ENCODE measurements around the gene ARNT2.

DNA sequence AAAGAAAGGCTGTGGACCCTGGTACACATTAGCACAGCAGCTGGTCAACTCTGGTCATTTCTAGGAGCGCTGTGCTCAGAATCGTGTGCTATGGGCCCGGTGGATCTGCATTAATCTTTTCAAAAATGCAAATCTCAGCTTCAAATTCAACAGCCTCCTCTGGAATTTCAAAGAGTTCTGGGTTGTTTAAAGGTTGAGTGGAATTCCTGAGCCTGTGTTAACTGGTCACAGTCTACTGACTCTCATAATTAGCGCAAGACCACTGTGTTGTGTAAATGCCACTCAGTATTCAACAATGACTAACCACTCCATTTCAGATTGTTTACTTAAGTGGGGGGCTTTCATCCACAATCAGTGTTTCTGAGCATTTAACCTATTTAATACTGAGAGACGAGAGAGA, 2.7 kb upstream of the ARNT2 start:
- TF ChIP-seq, protein P1, sequence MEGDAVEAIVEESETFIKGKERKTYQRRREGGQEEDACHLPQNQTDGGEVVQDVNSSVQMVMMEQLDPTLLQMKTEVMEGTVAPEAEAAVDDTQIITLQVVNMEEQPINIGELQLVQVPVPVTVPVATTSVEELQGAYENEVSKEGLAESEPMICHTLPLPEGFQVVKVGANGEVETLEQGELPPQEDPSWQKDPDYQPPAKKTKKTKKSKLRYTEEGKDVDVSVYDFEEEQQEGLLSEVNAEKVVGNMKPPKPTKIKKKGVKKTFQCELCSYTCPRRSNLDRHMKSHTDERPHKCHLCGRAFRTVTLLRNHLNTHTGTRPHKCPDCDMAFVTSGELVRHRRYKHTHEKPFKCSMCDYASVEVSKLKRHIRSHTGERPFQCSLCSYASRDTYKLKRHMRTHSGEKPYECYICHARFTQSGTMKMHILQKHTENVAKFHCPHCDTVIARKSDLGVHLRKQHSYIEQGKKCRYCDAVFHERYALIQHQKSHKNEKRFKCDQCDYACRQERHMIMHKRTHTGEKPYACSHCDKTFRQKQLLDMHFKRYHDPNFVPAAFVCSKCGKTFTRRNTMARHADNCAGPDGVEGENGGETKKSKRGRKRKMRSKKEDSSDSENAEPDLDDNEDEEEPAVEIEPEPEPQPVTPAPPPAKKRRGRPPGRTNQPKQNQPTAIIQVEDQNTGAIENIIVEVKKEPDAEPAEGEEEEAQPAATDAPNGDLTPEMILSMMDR (IDR thresholded peaks at IDR 0.05), result no peak
- TF ChIP-seq, protein P2, sequence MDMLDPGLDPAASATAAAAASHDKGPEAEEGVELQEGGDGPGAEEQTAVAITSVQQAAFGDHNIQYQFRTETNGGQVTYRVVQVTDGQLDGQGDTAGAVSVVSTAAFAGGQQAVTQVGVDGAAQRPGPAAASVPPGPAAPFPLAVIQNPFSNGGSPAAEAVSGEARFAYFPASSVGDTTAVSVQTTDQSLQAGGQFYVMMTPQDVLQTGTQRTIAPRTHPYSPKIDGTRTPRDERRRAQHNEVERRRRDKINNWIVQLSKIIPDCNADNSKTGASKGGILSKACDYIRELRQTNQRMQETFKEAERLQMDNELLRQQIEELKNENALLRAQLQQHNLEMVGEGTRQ (CRISPR knock-in tag; IDR thresholded peaks at IDR 0.05), result no peak
- TF ChIP-seq, protein P3, sequence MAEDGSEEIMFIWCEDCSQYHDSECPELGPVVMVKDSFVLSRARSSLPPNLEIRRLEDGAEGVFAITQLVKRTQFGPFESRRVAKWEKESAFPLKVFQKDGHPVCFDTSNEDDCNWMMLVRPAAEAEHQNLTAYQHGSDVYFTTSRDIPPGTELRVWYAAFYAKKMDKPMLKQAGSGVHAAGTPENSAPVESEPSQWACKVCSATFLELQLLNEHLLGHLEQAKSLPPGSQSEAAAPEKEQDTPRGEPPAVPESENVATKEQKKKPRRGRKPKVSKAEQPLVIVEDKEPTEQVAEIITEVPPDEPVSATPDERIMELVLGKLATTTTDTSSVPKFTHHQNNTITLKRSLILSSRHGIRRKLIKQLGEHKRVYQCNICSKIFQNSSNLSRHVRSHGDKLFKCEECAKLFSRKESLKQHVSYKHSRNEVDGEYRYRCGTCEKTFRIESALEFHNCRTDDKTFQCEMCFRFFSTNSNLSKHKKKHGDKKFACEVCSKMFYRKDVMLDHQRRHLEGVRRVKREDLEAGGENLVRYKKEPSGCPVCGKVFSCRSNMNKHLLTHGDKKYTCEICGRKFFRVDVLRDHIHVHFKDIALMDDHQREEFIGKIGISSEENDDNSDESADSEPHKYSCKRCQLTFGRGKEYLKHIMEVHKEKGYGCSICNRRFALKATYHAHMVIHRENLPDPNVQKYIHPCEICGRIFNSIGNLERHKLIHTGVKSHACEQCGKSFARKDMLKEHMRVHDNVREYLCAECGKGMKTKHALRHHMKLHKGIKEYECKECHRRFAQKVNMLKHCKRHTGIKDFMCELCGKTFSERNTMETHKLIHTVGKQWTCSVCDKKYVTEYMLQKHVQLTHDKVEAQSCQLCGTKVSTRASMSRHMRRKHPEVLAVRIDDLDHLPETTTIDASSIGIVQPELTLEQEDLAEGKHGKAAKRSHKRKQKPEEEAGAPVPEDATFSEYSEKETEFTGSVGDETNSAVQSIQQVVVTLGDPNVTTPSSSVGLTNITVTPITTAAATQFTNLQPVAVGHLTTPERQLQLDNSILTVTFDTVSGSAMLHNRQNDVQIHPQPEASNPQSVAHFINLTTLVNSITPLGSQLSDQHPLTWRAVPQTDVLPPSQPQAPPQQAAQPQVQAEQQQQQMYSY (CRISPR knock-in tag; IDR thresholded peaks at IDR 0.05), result no peak
